ENCODE data around the gene CDK2.

DNA sequence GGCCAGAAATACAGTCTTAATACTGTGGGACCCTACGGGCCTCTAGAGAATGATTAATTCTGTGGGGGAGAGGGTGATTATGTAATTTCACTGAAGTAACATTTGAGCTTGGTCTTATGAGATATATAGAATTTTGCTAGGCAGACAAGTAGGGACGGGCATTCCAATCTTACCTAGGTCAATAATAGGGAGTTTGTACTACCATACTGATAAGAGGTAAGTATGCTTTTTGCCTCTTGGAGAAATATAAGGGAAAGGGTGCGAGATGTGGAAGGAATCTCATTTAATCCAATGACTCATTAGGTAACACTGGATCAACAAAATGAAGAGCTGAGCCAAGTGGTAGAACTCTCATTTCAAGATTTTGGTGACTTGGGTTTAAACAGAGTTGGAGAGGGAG is 12.4 kb downstream of the CDK2 start:
- TF ChIP-seq, protein P1, sequence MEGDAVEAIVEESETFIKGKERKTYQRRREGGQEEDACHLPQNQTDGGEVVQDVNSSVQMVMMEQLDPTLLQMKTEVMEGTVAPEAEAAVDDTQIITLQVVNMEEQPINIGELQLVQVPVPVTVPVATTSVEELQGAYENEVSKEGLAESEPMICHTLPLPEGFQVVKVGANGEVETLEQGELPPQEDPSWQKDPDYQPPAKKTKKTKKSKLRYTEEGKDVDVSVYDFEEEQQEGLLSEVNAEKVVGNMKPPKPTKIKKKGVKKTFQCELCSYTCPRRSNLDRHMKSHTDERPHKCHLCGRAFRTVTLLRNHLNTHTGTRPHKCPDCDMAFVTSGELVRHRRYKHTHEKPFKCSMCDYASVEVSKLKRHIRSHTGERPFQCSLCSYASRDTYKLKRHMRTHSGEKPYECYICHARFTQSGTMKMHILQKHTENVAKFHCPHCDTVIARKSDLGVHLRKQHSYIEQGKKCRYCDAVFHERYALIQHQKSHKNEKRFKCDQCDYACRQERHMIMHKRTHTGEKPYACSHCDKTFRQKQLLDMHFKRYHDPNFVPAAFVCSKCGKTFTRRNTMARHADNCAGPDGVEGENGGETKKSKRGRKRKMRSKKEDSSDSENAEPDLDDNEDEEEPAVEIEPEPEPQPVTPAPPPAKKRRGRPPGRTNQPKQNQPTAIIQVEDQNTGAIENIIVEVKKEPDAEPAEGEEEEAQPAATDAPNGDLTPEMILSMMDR (IDR thresholded peaks at IDR 0.05) = no peak
- no peak for TF ChIP-seq EP300 (IDR thresholded peaks at IDR 0.05)

Measured in ovary (tissue), 3 donors.